IPS-18c (cell line): ENCODE results near the gene CHID1.
A peak's percentile ranks its signal among the peaks of the same experiment; 100 is the strongest.

Experiments
- H3K4me3 ChIP-seq: 2 replicates; pipeline ENCODE4 v1.7.0; 2013; ENCODE audit warnings: low read depth, mild to moderate bottlenecking, low read length, moderate library complexity; ENCODE audit not compliant: insufficient read depth
- H3K9me3 ChIP-seq: one replicate; pipeline ENCODE4 v1.6.1; 2013; ENCODE audit warnings: mild to moderate bottlenecking, low read length, moderate library complexity; ENCODE audit not compliant: control insufficient read depth, insufficient read depth

The CHID1 gene

GRCh38 chr11:829176-829846 is 81.3 kb downstream of the CHID1 start:
- H3K9me3 ChIP-seq, result peaks cover 4% of the 10 kb centered on the region
- peak overlapping the region; percentile 49 for H3K4me3 ChIP-seq

GRCh38 chr11:828506-829175 is 82.0 kb downstream of the CHID1 start:
- peak overlapping the region; percentile 57 for H3K4me3 ChIP-seq
- H3K9me3 ChIP-seq, result peaks cover 3% of the 10 kb centered on the region

GRCh38 chr11:827897-828192 is 82.8 kb downstream of the CHID1 start, which contains the start of gene CRACR2B:
CRACR2B (plus strand) TSS chr11:827919; CDS start chr11:828608, 689 bp downstream.
- peak within 1 kb of the TSS; percentile 57 for H3K4me3 ChIP-seq
- H3K9me3 ChIP-seq, result peaks cover 3% of the 10 kb centered on the region

DNA sequence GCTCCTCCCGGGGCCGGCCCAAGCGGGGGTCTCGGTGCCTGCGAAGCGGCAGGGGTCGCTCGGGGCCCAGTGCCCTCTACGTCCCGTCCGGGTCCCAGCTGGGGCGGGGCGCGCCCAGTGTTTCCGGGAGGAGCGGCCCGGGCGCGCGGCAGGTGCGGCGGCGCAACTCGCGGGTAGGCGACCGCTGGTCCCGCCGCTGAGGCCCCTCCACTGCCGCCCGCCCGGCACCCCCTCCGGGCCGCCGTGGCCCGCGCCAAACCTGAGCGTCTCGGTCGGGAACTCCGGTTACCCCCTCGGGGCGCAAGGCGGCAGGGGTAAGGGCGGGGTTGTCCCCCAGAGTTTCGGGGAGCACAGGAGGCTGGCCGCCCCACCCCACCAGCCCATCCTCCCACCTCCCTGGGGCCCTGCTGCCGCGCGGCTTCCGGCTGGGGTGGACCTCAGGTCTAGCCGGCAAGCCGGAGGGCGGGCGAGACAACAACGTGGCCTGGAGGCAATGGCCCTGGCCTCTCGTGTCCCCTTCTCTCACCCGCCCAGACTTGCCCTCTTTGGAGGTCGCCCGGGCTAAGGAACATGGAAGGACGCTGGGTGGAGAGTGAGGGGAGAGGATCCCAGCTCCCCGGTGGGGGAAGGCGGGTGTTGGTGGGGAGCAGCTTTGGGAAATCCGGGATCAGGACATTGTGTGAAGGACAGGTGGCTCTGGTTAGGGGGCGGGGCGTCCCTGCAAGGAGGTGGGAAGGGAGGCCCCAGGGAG is 83.3 kb downstream of the CHID1 start:
- peaks cover 3% of the 10 kb centered on the region for H3K9me3 ChIP-seq
- peak overlapping the region; percentile 57 for H3K4me3 ChIP-seq

GRCh38 chr11:826836-827145 is 83.8 kb downstream of the CHID1 start:
- Histone ChIP-seq H3K9me3 (peaks cover 3% of the 10 kb centered on the region), H3K4me3 (peak overlapping the region; percentile 57)

GRCh38 chr11:826227-826621 is 84.4 kb downstream of the CHID1 start:
- peaks cover 3% of the 10 kb centered on the region for H3K9me3 ChIP-seq
- no peak overlapping the region for H3K4me3 ChIP-seq

DNA sequence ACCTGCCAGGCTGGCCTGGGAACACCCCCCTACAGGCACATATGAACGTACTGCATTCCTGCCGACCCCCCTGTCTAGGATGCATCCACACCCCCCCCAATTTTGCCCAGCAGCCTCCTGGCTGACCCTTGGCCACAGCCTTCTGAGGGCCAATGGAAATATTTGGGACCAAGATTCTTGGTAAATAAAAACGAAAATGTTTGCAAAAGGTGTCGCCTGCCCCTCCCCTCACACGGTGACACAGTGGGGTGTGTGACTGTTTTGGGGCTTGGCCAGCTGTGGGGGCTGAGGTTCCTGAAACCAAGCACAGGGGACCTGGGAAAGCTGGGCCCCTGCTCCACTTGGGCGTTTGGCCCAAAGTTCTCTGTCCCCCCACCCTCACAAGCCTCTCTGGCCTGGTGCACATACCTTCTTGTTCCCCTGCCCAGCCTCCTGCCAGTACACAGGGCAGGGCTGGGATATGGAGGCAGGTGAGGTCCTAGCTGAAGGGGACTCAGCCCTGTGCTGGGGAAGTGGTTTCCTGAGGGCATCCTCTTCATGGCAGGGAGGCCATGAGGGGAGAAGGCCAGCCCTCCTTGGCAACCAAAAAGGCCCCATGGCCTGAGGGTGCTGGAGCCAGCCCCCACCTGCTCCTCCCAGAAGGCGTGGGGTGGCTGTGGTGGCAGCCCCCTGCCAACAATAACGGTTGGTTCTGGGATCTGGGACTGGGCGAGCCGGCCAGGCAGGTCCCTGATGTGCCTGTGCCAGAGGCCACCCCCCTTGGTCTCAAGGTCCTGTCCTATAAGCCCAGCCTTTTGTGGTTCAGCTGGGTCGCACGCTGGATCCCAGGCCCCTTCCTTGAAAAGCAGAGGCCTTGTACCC is 85.0 kb downstream of the CHID1 start:
- Histone ChIP-seq H3K4me3 (no peak overlapping the region), H3K9me3 (no peaks in the 10 kb centered on the region)

GRCh38 chr11:824942-825341 is 85.7 kb downstream of the CHID1 start:
- Histone ChIP-seq H3K9me3 (no peaks in the 10 kb centered on the region), H3K4me3 (no peak overlapping the region)

- Histone ChIP-seq H3K4me3 (no peak overlapping the region), H3K9me3 (no peaks in the 10 kb centered on the region)
These were observed 86.2 kb downstream of the CHID1 start for GRCh38 chr11:824292-824880.

- Histone ChIP-seq H3K4me3 (no peak overlapping the region), H3K9me3 (no peaks in the 10 kb centered on the region)
These were observed 86.9 kb downstream of the CHID1 start for GRCh38 chr11:823441-824291.

DNA sequence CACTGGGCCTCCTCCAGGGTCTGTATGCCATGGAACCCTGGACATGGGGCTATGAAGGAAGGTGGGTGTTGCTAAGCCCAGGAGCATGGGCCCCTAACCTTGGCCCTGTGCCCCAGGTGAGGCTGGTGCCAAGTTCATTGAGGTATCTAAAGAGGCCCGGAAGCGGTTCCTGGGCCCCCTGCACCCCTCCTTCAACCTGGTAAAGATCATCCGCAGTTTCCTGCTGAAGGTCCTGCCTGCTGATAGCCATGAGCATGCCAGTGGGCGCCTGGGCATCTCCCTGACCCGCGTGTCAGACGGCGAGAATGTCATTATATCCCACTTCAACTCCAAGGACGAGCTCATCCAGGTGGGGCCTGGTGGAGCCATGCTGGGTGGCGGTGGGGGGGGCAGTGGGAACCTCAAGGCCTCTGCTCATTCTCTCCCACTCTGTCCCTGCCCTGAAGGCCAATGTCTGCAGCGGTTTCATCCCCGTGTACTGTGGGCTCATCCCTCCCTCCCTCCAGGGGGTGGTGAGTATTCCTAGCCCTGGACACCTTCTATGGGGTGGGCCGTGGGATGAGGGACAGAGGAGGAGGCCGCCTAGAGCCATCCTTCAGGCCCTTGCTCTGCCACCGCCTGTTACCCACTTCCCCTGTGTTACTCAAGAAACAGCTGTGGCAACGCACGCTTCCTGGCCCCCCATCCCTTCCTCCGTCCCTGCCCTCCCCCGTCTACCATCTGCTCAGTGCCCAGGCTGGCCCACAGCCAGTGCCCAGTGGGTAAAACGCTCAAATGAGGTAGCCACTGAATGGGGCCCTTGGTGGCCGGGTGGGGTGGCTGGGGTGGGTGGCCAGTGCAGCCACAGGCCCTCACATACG is 88.9 kb downstream of the CHID1 start:
- no peaks in the 10 kb centered on the region for H3K9me3 ChIP-seq
- no peak overlapping the region for H3K4me3 ChIP-seq

DNA sequence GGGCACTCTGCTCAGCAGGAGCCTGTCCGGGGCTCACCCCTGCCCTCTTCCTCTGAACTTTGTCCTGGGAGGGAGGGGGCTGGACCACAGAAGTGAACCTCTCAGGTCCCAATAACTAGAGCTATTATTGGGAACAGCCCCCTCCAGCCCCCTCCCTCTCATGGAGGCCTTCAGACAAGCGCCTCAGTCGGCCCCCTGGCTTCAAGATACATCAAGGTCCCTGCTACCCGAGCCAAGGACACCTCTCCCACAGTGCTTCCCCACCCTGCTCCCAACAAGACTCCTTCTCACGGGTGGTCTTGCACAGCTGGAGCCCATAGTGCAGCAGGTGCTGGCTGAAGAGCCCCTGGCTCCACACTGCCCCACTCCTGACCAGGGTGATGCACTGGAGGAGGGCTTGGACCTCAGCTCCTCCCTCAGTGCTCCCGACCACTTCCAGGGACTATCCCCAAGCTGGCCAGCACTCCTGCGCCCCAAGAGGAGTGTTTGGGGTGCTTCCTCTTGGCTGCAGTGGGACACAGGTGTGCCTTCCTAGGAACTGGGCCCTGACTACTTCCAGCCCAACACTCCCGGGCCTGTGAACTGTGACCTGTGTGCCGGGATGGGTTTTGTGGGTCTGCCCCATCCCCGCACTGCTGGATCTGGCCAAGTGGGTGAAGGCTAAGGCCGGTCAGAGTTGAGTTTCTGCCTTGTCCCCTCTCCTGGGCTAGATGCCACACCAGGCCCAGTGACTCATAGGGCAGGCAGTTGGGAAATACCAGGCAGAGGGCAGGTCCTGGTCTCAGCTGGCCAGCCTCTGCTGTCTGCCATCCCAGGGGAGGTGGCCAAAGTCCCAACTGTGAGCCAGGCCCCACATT is 89.7 kb downstream of the CHID1 start:
- Histone ChIP-seq H3K9me3 (no peaks in the 10 kb centered on the region), H3K4me3 (peak overlapping the region; percentile 89)

- no peaks in the 10 kb centered on the region for H3K9me3 ChIP-seq
- peak overlapping the region; percentile 89 for H3K4me3 ChIP-seq
These were observed 90.5 kb downstream of the CHID1 start for GRCh38 chr11:819943-820649.

GRCh38 chr11:819129-819931 is 91.3 kb downstream of the CHID1 start:
- Histone ChIP-seq H3K4me3 (peak overlapping the region; percentile 89), H3K9me3 (no peaks in the 10 kb centered on the region)
